IMR-90 (cell line): Measurements from ENCODE around the gene ANKRD44. TPM values are rescaled to one million over a fixed set of nuclear protein-coding genes. Genes with fewer than 3 reads are reported as not detected.

Experiments
- ATAC-seq: fragments of 200-7000 bp; cut with Tn5 transposase; 2 replicates; pipeline ENCODE4 v1.9.1; 2020; ENCODE audit warnings: low read depth, mild to moderate bottlenecking, moderate library complexity
- BruUV-seq: library from RNA; stranded (reverse); fragments of 400-500 nt; replicated peaks from 2 replicates; lab custom pipeline; 2021; lab: Mats Ljungman, UMichigan
- CTCF ChIA-PET: fragments of 300-600 bp; formaldehyde crosslinking; extraction: SDS; loops from one replicate; lab custom pipeline; 2021; ENCODE audit warnings: antibody characterized with exemption; lab: Yijun Ruan, JAX
- POLR2A ChIA-PET: fragments of 300-600 bp; sonication (Branson Sonifier 250); formaldehyde crosslinking; loops from one replicate; lab custom pipeline; 2022; ENCODE audit warnings: antibody characterized with exemption; ENCODE audit not compliant: unreplicated experiment; lab: Charles Lee
- DNase-seq: peaks from one replicate; pipeline ENCODE4 v3.0.0; 2013
- H2AFZ ChIP-seq: replicated peaks from 2 replicates; pipeline ENCODE3; 2013; ENCODE audit warnings: low read length, mild to moderate bottlenecking; ENCODE audit not compliant: poor library complexity
- H2AK5ac ChIP-seq: 2 replicates; pipeline ENCODE4 v1.6.1; 2013; ENCODE audit warnings: low read depth, low read length, inconsistent platforms
- H2AK9ac ChIP-seq: replicated peaks from 2 replicates; pipeline ENCODE3; 2013; ENCODE audit warnings: mild to moderate bottlenecking, low read depth, low read length, moderate library complexity; ENCODE audit not compliant: poor library complexity
- H2BK120ac ChIP-seq: 2 replicates; pipeline ENCODE4 v1.6.1; 2013; ENCODE audit warnings: low read depth, low read length, inconsistent platforms
- H2BK15ac ChIP-seq: 3 replicates; pipeline ENCODE4 v1.6.1; 2013; ENCODE audit warnings: low read depth, low read length, inconsistent platforms
- H2BK20ac ChIP-seq: 2 replicates; pipeline ENCODE4 v1.6.1; 2013; ENCODE audit warnings: low read depth, mild to moderate bottlenecking, inconsistent platforms, low read length, moderate library complexity
- H2BK5ac ChIP-seq: 2 replicates; pipeline ENCODE4 v1.6.1; 2013; ENCODE audit warnings: mild to moderate bottlenecking, low read depth, low read length, inconsistent platforms; ENCODE audit not compliant: poor library complexity, severe bottlenecking
- H3K14ac ChIP-seq: replicated peaks from 2 replicates; pipeline ENCODE4 v1.6.1; 2013; ENCODE audit warnings: low read depth, low read length, inconsistent platforms
- H3K18ac ChIP-seq: 2 replicates; pipeline ENCODE4 v1.6.1; 2013; ENCODE audit warnings: low read depth, low read length, control low read depth
- H3K23ac ChIP-seq: 2 replicates; pipeline ENCODE4 v1.6.1; 2013; ENCODE audit warnings: low read depth, low read length, inconsistent platforms
- H3K27ac ChIP-seq: 2 replicates; pipeline ENCODE4 v1.5.1; 2013; ENCODE audit warnings: mild to moderate bottlenecking, control low read depth, low read length; ENCODE audit not compliant: insufficient read depth
- H3K27me3 ChIP-seq: 2 replicates; pipeline ENCODE4 v1.6.1; 2013; ENCODE audit warnings: low read length; ENCODE audit not compliant: control insufficient read depth, insufficient read depth
- H3K36me3 ChIP-seq: 2 replicates; pipeline ENCODE4 v1.6.1; 2013; ENCODE audit warnings: low read length, mixed read lengths; ENCODE audit not compliant: control insufficient read depth, insufficient read depth
- H3K4ac ChIP-seq: 2 replicates; pipeline ENCODE4 v1.6.1; 2013; ENCODE audit warnings: low read depth, low read length, inconsistent platforms
- H3K4me1 ChIP-seq: 2 replicates; pipeline ENCODE4 v1.6.1; 2013; ENCODE audit warnings: low read length, mixed read lengths; ENCODE audit not compliant: control insufficient read depth, insufficient read depth
- H3K4me2 ChIP-seq: 2 replicates; pipeline ENCODE4 v1.6.1; 2013; ENCODE audit warnings: low read depth, mild to moderate bottlenecking, control low read depth, low read length, moderate library complexity
- H3K4me3 ChIP-seq: 2 replicates; pipeline ENCODE4 v1.5.1; 2013; ENCODE audit warnings: low read depth, mild to moderate bottlenecking, control low read depth, low read length, moderate library complexity; ENCODE audit not compliant: insufficient read depth
- H3K56ac ChIP-seq: 2 replicates; pipeline ENCODE4 v1.6.1; 2013; ENCODE audit warnings: low read length, inconsistent platforms; ENCODE audit not compliant: insufficient read depth; ENCODE audit errors: extremely low read depth
- H3K79me1 ChIP-seq, 2 experiments: 2 replicates each; pipeline ENCODE4 v1.6.1; 2013; ENCODE audit warnings: low read length in 2 of 2, inconsistent platforms in 1 of 2, low read depth in 1 of 2
- H3K9ac ChIP-seq: 2 replicates; pipeline ENCODE4 v1.6.1; 2013; ENCODE audit warnings: low read depth, low read length, control low read depth
- H3K9me1 ChIP-seq: 2 replicates; pipeline ENCODE4 v1.6.1; 2013; ENCODE audit warnings: low read length, inconsistent platforms; ENCODE audit not compliant: insufficient read depth
- H3K9me3 ChIP-seq: 2 replicates; pipeline ENCODE4 v1.6.1; 2013; ENCODE audit warnings: low read length; ENCODE audit not compliant: control insufficient read depth, insufficient read depth
- H4K20me1 ChIP-seq: 2 replicates; pipeline ENCODE4 v1.6.1; 2013; ENCODE audit warnings: low read length, inconsistent platforms; ENCODE audit not compliant: insufficient read depth
- H4K5ac ChIP-seq: 2 replicates; pipeline ENCODE4 v1.6.1; 2013; ENCODE audit warnings: mild to moderate bottlenecking, low read depth, low read length, control low read depth
- H4K8ac ChIP-seq, 2 experiments: 2 replicates each; pipeline ENCODE4 v1.6.1; 2013; ENCODE audit warnings: low read depth in 2 of 2, low read length in 2 of 2, control low read depth in 1 of 2, inconsistent platforms in 1 of 2
- H4K91ac ChIP-seq: 2 replicates; pipeline ENCODE4 v1.6.1; 2013; ENCODE audit warnings: low read depth, low read length, inconsistent platforms; ENCODE audit not compliant: insufficient read depth
- CEBPB ChIP-seq: IDR thresholded peaks from 2 replicates; pipeline ENCODE4 v1.6.1; 2012; ENCODE audit warnings: low read depth, low read length, improper control_type of control experiment
- MAZ ChIP-seq: IDR thresholded peaks from 2 replicates; pipeline ENCODE4 v1.6.1; 2012; ENCODE audit warnings: low read depth, mild to moderate bottlenecking, low read length, improper control_type of control experiment, moderate library complexity, borderline replicate concordance
- WGBS, 2 experiments: methylation state at CpG; one replicate each; pipeline versions ENCODE4 v1.1.5 to v1.1.7; 2013; ENCODE audit warnings: missing lambda C conversion rate in 2 of 2; ENCODE audit not compliant: insufficient read length in 1 of 2; ENCODE audit errors: extremely low coverage in 2 of 2; 5-methylcytosine and 5-hydroxymethylcytosine counted together
- dilution Hi-C: fragments of 300-500 bp; cut with HindIII; formaldehyde crosslinking; loops from one replicate; pipeline ENCODE4 v1.14.3; 2018; ENCODE audit warnings: low sequenced_read_pairs; ENCODE audit not compliant: unreplicated experiment
- in situ Hi-C: fragments of 300-500 bp; cut with MboI; formaldehyde crosslinking; loops from 3 replicates; pipeline ENCODE4 v1.14.3; 2019; ENCODE audit warnings: low sequenced_read_pairs, inconsistent platforms, mixed read lengths
- intact Hi-C: fragments of 100-400 bp; cut with micrococcal nuclease; formaldehyde crosslinking; loops from 2 replicates; pipeline ENCODE4 v1.10.0; 2022
- polyA plus RNA-seq, 3 experiments: library from polyadenylated mRNA; depleted of rRNA; stranded (reverse); fragments of >200 nt; gene quantifications; 2 replicates each; pipeline ENCODE4 v1.2.3, GENCODE V29; 2012; ENCODE audit warnings: low replicate concordance in 1 of 3
- total RNA-seq: library from RNA; depleted of rRNA; stranded (reverse); fragments of >200 nt; gene quantifications from 2 replicates; pipeline ENCODE4 v1.2.3, GENCODE V29; 2012

ANKRD44 gene
- total and polyA plus RNA-seq, 2 of the 4 experiments (the other 2 are of a cell fraction), result 5.2 to 15.6 TPM

DNA sequence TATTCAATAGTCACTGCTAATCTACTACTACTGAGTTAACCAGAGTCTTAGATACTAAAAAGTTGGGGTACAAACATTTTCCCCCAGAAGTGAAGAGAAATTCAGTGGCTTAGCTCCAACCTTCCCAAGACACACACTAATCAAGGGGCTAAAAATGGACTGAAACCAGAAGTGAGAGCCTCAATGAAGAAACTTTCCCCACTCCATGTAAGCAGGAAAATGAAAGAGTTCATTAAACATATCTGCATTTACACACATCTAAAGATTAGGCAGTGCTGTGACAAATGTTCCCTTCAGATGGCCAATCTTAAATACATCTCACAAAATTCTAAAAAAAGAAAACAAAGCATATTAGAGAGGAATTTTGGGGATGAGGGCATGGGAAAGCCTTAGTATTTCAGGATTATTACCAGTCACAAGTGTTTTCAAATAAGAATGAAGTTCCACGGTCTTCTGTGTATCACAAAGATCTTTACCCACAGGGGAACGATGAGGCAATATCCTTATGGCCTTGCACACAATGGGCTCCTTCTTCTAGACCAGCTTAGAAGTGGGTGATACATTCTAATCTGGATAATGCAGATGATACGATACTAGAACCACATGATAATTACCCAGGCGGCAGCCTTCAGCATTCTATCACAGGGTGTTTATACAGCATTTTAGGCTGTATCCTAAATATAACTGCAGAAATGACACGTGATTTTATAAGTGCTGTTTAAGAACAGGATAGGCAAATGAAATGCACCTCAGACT, 17.1 kb downstream of the ANKRD44 start:
- no CpG with 5 or more reads among the region's 5 CpGs for WGBS, 2 experiments
- no peak overlapping the region for H2AFZ ChIP-seq
- H3K27me3 ChIP-seq, result no peaks in the 10 kb centered on the region
- H4K91ac ChIP-seq, result no peak overlapping the region
- H3K9me1 ChIP-seq, result peaks cover 3% of the 10 kb centered on the region
- no peak overlapping the region for H3K56ac ChIP-seq
- TF ChIP-seq MAZ (no peak), CEBPB (peak; percentile 49; the same call in 1 of the 2 replicates)
- no peak overlapping the region for H3K9ac ChIP-seq
- H3K4me1 ChIP-seq, result peaks cover 4% of the 10 kb centered on the region
- no peak overlapping the region for H2AK9ac ChIP-seq
- no peak overlapping the region for H3K27ac ChIP-seq
- no peaks in the 10 kb centered on the region for H4K20me1 ChIP-seq
- no peak overlapping the region for H2BK120ac ChIP-seq
- ChIA-PET CTCF (interaction anchor here (1.0 kb wide), 1 partner anchor 18 kb away, joined by 3 read pairs; no protein-coding TSS in a partner anchor), POLR2A (no interaction called here)
- no peak overlapping the region for H2AK5ac ChIP-seq
- H3K9me3 ChIP-seq, result no peaks in the 10 kb centered on the region
- H3K4ac ChIP-seq, result no peak overlapping the region
- no peak overlapping the region for H4K8ac ChIP-seq
- peaks cover 0 to 4% of the 10 kb centered on the region in 2 experiments; a peak in 2 of 4 replicates for H3K79me1 ChIP-seq
- H3K14ac ChIP-seq, result no peak overlapping the region
- in situ Hi-C loops (no loop called here), dilution Hi-C loops (no loop called here), intact Hi-C loops (no loop called here)
- H2BK20ac ChIP-seq, result no peak overlapping the region
- H3K4me2 ChIP-seq, result no peak overlapping the region; the same call in 1 of the 2 replicates
- no peak overlapping the region for H2BK5ac ChIP-seq
- BruUV-seq, result no TSS peak
- ATAC-seq (no peak), DNase-seq (no peak)
- H3K36me3 ChIP-seq, result no peaks in the 10 kb centered on the region
- H3K23ac ChIP-seq, result no peak overlapping the region
- H3K18ac ChIP-seq, result no peak overlapping the region
- H3K4me3 ChIP-seq, result no peak overlapping the region
- no peak overlapping the region for H2BK15ac ChIP-seq
- H4K5ac ChIP-seq, result no peak overlapping the region
